NT2/D1 (cell line): ENCODE data around the gene RBMS3.

Experiments used
- DNase-seq: peaks from one replicate; pipeline ENCODE4 v3.0.0-alpha.2; 2011; ENCODE audit warnings: low read depth, low spot score
- H3K27me3 ChIP-seq: 2 replicates; pipeline ENCODE4 v1.6.0; 2011; ENCODE audit warnings: mild to moderate bottlenecking; ENCODE audit not compliant: insufficient read length, insufficient read depth
- H3K36me3 ChIP-seq: 2 replicates; pipeline ENCODE4 v1.6.1; 2011; ENCODE audit warnings: mild to moderate bottlenecking, low read length, mixed read lengths; ENCODE audit not compliant: insufficient read depth, insufficient read length
- H3K4me1 ChIP-seq: 2 replicates; pipeline ENCODE4 v1.5.1; 2011; ENCODE audit not compliant: insufficient read depth, insufficient read length
- H3K4me3 ChIP-seq: 2 replicates; pipeline ENCODE4 v1.5.1; 2011; ENCODE audit warnings: low read depth; ENCODE audit not compliant: insufficient read length
- H3K9ac ChIP-seq: 2 replicates; pipeline ENCODE4 v1.6.0; 2011; ENCODE audit warnings: low read depth; ENCODE audit not compliant: insufficient read length
- H3K9me3 ChIP-seq: 2 replicates; pipeline ENCODE4 v1.5.1; 2011; ENCODE audit warnings: mild to moderate bottlenecking, low read length; ENCODE audit not compliant: insufficient read depth
- SUZ12 ChIP-seq: IDR thresholded peaks from 2 replicates; pipeline ENCODE4 v1.6.1; 2011; ENCODE audit not compliant: insufficient read length, insufficient read depth; ENCODE audit errors: extremely low read depth
- YY1 ChIP-seq: IDR thresholded peaks from 2 replicates; pipeline ENCODE4 v1.6.1; 2011; ENCODE audit not compliant: insufficient read length, insufficient read depth
- ZNF274 ChIP-seq: IDR thresholded peaks from 2 replicates; pipeline ENCODE4 v1.6.1; 2011; ENCODE audit warnings: mild to moderate bottlenecking, low read depth, low read length

Gene RBMS3

GRCh38 chr3:29475305-29475840 is 194.5 kb downstream of the RBMS3 start:
- H3K27me3 ChIP-seq: no peaks in the 10 kb centered on the region
- no peak for DNase-seq
- no peak for TF ChIP-seq YY1
- no peak for TF ChIP-seq SUZ12
- no peaks in the 10 kb centered on the region for H3K36me3 ChIP-seq
- H3K9me3 ChIP-seq: peaks cover 9% of the 10 kb centered on the region; the same call in 1 of the 2 replicates
- no peak overlapping the region for H3K4me3 ChIP-seq
- no peak overlapping the region for H3K9ac ChIP-seq
- no peaks in the 10 kb centered on the region for H3K4me1 ChIP-seq

- H3K9ac ChIP-seq: no peak overlapping the region
- DNase-seq: peak; percentile 38
- TF ChIP-seq SUZ12: no peak
- no peaks in the 10 kb centered on the region for H3K36me3 ChIP-seq
- peaks cover 9% of the 10 kb centered on the region; the same call in 1 of the 2 replicates for H3K9me3 ChIP-seq
- H3K27me3 ChIP-seq: no peaks in the 10 kb centered on the region
- H3K4me1 ChIP-seq: no peaks in the 10 kb centered on the region
- H3K4me3 ChIP-seq: no peak overlapping the region
Observed at GRCh38 chr3:29475854-29476253, 195.0 kb downstream of the RBMS3 start.

- Histone ChIP-seq H3K4me1 (no peaks in the 10 kb centered on the region), H3K36me3 (no peaks in the 10 kb centered on the region), H3K9me3 (peaks cover 8% of the 10 kb centered on the region; the same call in 1 of the 2 replicates), H3K4me3 (no peak overlapping the region), H3K27me3 (no peaks in the 10 kb centered on the region), H3K9ac (no peak overlapping the region)
- no peak for DNase-seq
- TF ChIP-seq YY1: no peak
- no peak for TF ChIP-seq ZNF274
- TF ChIP-seq SUZ12: no peak
Observed at GRCh38 chr3:29478611-29479010, 197.7 kb downstream of the RBMS3 start.

GRCh38 chr3:29481249-29481648 is 200.4 kb downstream of the RBMS3 start:
- H3K4me1 ChIP-seq: no peaks in the 10 kb centered on the region
- no peaks in the 10 kb centered on the region for H3K36me3 ChIP-seq
- H3K4me3 ChIP-seq: no peak overlapping the region
- TF ChIP-seq SUZ12: no peak
- H3K9me3 ChIP-seq: no peaks in the 10 kb centered on the region
- no peaks in the 10 kb centered on the region for H3K27me3 ChIP-seq
- H3K9ac ChIP-seq: no peak overlapping the region
- DNase-seq: no peak

- H3K4me3 ChIP-seq: no peak overlapping the region
- no peaks in the 10 kb centered on the region for H3K4me1 ChIP-seq
- no peaks in the 10 kb centered on the region for H3K36me3 ChIP-seq
- H3K27me3 ChIP-seq: no peaks in the 10 kb centered on the region
- DNase-seq: no peak
- H3K9me3 ChIP-seq: no peaks in the 10 kb centered on the region
- TF ChIP-seq YY1: no peak
- TF ChIP-seq ZNF274: no peak
- no peak for TF ChIP-seq SUZ12
- H3K9ac ChIP-seq: no peak overlapping the region
Observed at GRCh38 chr3:29481969-29482767, 201.3 kb downstream of the RBMS3 start.

- no peaks in the 10 kb centered on the region for H3K4me1 ChIP-seq
- no peak overlapping the region for H3K4me3 ChIP-seq
- TF ChIP-seq ZNF274 (no peak), YY1 (no peak), SUZ12 (no peak)
- H3K9me3 ChIP-seq: no peaks in the 10 kb centered on the region
- no peak for DNase-seq
- H3K27me3 ChIP-seq: no peaks in the 10 kb centered on the region
- no peaks in the 10 kb centered on the region for H3K36me3 ChIP-seq
- H3K9ac ChIP-seq: no peak overlapping the region
Observed at GRCh38 chr3:29484633-29485032, 203.8 kb downstream of the RBMS3 start.

- DNase-seq: no peak
Observed at GRCh38 chr3:29486096-29486495, 205.2 kb downstream of the RBMS3 start.

More at GRCh38 chr3:29486096-29486495, 205.2 kb downstream of the RBMS3 start:
- Histone ChIP-seq H3K27me3 (no peaks in the 10 kb centered on the region), H3K36me3 (no peaks in the 10 kb centered on the region), H3K9ac (no peak overlapping the region), H3K4me1 (no peaks in the 10 kb centered on the region), H3K4me3 (no peak overlapping the region), H3K9me3 (no peaks in the 10 kb centered on the region)
- TF ChIP-seq SUZ12 (no peak), ZNF274 (no peak), YY1 (no peak)
